Activated CD4-positive, alpha-beta T cell treated with anti-CD3 and anti-CD28 coated beads for 1 hour (primary cell): ENCODE data around the gene AQP2.

Experiments used
- DNase-seq: peaks from one replicate; pipeline ENCODE4 v3.0.0-alpha.2; 2020

Gene AQP2

DNA sequence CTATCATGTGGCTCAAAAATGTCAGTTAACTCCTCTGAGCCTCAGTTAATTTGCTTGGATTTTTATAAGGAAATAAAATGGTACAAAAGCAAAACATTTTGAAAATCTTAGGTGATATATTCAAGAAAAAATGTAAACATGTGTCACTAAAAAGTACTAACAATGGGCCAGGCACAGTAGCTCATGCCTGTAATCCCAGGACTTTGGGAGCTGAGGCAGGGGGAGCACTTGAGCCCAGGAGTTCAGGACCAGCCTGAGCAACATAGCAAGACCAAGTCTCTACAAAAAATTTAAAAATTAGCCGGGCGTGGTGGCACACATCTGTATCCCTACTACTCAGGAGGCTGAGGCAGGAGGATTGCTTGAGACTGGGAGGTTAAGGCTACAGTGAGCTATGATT, 47.9 kb downstream of the AQP2 start:
- DNase-seq = no peak

GRCh38 chr12:50003595-50003994, 53.1 kb downstream of the AQP2 start:
- no peak for DNase-seq

DNA sequence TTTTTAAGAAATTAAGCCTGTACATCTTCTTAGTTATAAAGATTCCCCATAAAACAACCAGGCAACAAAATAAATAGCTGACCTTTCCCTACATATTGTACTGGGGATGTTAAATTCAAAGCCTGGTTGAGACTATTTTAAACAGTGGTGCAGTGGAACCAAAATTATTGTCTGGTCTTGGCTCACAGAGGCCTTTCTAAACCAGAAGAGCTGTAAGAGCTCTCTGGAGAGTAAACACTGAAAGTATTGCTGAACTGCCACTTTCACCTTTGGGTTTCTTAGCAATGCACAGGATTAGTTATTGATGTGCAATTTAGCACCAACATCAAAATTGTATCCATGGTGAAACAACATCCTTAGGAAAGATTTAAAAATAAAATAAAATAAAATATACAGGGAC, 54.2 kb downstream of the AQP2 start:
- no peak for DNase-seq

DNA sequence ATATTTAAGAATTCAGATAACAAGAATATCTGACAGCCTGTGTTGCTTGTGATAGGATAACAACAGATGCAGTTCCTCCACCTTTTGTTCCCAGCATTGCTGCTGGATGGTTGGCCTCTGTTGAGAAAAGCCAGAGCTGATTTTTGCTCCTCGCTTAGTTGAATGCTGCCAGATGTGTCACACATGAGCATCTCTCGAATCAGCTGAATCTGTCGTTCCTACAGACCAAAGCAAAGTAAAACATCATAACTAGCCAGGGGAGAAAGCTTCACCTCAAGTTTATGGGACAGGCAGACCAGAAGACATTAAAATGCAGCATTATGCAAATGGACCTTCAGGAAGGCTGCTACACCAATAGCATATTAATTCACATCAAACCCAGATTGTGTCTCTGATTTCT, 54.6 kb downstream of the AQP2 start:
- no peak for DNase-seq

DNA sequence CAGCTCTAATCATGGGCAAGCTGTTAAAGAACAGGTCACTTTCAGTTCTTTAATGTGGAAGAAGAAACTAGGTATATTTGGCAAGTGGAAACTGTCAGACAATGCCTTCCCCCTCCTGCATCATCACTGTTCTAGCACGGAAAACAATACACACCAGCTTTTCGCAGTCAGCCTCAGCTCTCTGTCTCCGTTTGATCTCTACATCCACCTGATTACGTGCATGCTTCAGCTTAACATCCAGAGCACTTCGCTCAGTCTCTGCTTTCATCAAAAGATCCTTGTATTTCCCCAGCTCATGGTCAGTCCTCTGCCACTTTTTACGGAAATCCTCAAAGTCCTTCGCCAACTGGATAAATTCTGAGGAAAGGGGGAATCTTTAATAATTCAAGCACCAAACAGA, 55.7 kb downstream of the AQP2 start:
- DNase-seq = no peak

DNA sequence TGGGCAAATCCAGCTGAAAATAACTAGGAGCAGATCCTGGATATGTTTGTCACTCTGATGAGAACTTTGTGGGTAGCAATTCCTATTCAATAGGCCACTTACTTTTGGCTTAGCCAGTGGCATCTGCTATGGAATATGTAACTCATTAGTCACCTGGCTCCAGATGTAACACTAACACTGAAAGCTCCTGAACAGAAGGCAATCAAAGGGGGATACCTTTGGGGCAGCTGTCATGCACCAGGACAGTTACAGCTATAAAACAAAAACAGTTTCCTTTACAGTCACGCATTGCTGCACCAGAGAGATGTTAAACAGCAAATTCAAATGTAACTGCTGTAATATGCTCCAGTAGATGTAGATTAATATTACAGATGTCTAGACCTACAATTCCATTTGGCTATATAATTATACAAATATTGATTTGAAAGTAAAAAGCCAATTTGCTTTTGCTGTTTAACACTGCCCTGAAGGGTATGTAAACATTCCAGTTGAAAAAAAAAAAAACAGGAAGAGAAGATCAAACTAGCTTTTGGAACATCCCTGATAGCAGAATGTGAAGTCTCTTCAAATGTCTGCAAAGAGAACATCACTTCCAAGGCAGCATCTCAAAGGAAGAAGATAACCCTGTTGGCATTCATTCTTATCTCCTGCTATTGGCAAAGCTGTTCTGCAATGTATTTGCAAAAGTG, 56.4 kb downstream of the AQP2 start:
- DNase-seq = no peak
